Activated T-helper 1 cell treated with anti-CD3 and anti-CD28 coated beads, Interleukin-12 subunit alpha, Interleukin-12 subunit beta, Interleukin-2, Interleukin-4 antibody, amounts not matched to agents 30 ng/mL and 10 ng/mL and 1 ng/mL, durations not matched to agents 14 hours and 24 hours and 36 hours (primary cell): Measurements from ENCODE around the gene MARCKSL1. TPM values are rescaled to one million over a fixed set of nuclear protein-coding genes. Genes with fewer than 3 reads are reported as not detected.

Experiments used
- DNase-seq: peaks from one replicate; pipeline ENCODE4 v3.0.0; 2021; ENCODE audit warnings: low spot score
- H3K27ac Mint-ChIP-seq: one replicate; pipeline ENCODE4 v1.8.0; 2021; ENCODE audit warnings: mild to moderate bottlenecking, mixed read lengths
- H3K27me3 Mint-ChIP-seq: one replicate; pipeline ENCODE4 v1.8.0; 2022; ENCODE audit warnings: mild to moderate bottlenecking, moderate library complexity, mixed read lengths; ENCODE audit not compliant: insufficient read depth
- H3K36me3 Mint-ChIP-seq: one replicate; pipeline ENCODE4 v1.8.0; 2021; ENCODE audit warnings: low read depth, mixed read lengths
- H3K4me1 Mint-ChIP-seq: one replicate; pipeline ENCODE4 v1.8.0; 2021; ENCODE audit warnings: low read depth, mixed read lengths
- H3K4me3 Mint-ChIP-seq: one replicate; pipeline ENCODE4 v1.8.0; 2021; ENCODE audit warnings: mild to moderate bottlenecking, moderate library complexity, mixed read lengths
- H3K9me3 Mint-ChIP-seq: one replicate; pipeline ENCODE4 v1.8.0; 2021; ENCODE audit warnings: mixed read lengths
- intact Hi-C: fragments of 100-400 bp; cut with micrococcal nuclease; formaldehyde crosslinking; loops from one replicate; pipeline ENCODE4 v1.15.1; 2024
- total RNA-seq: library from RNA; stranded (reverse); gene quantifications from 2 replicates; pipeline ENCODE4 v1.2.3, GENCODE V29; 2022

MARCKSL1 gene
- total RNA-seq, 1 donor from 2014 or later, result 31.6 TPM

GRCh38 chr1:32349211-32349708 lies 13.2 kb upstream of the MARCKSL1 start:
- H3K27ac Mint-ChIP-seq, result no peak overlapping the region
- no peak overlapping the region for H3K4me3 Mint-ChIP-seq
- no peaks in the 10 kb centered on the region for H3K9me3 Mint-ChIP-seq
- H3K27me3 Mint-ChIP-seq, result peaks cover 11% of the 10 kb centered on the region
- H3K4me1 Mint-ChIP-seq, result peaks cover 35% of the 10 kb centered on the region
- no peaks in the 10 kb centered on the region for H3K36me3 Mint-ChIP-seq
- intact Hi-C loops, result no loop called here
- no peak for DNase-seq

GRCh38 chr1:32346532-32347157 lies 10.6 kb upstream of the MARCKSL1 start:
- H3K27ac Mint-ChIP-seq, result no peak overlapping the region
- peaks cover 15% of the 10 kb centered on the region for H3K27me3 Mint-ChIP-seq
- H3K9me3 Mint-ChIP-seq, result no peaks in the 10 kb centered on the region
- no peaks in the 10 kb centered on the region for H3K36me3 Mint-ChIP-seq
- H3K4me1 Mint-ChIP-seq, result peaks cover 35% of the 10 kb centered on the region
- H3K4me3 Mint-ChIP-seq, result no peak overlapping the region
- no peak for DNase-seq
- intact Hi-C loops, result no loop called here

- peaks cover 29% of the 10 kb centered on the region for H3K4me1 Mint-ChIP-seq
- H3K9me3 Mint-ChIP-seq, result no peaks in the 10 kb centered on the region
- no peaks in the 10 kb centered on the region for H3K36me3 Mint-ChIP-seq
- H3K27ac Mint-ChIP-seq, result no peak overlapping the region
- no peak overlapping the region for H3K4me3 Mint-ChIP-seq
- peaks cover 15% of the 10 kb centered on the region for H3K27me3 Mint-ChIP-seq
- intact Hi-C loops, result no loop called here
- no peak for DNase-seq
Observed at GRCh38 chr1:32345289-32345827, 9.3 kb upstream of the MARCKSL1 start.

GRCh38 chr1:32342704-32343103 lies 6.7 kb upstream of the MARCKSL1 start:
- H3K9me3 Mint-ChIP-seq, result no peaks in the 10 kb centered on the region

GRCh38 chr1:32341971-32342370 lies 5.9 kb upstream of the MARCKSL1 start:
- H3K36me3 Mint-ChIP-seq, result peaks cover 2% of the 10 kb centered on the region
- peaks cover 37% of the 10 kb centered on the region for H3K4me1 Mint-ChIP-seq
- no peak for DNase-seq
- H3K27ac Mint-ChIP-seq, result no peak overlapping the region
- no peak overlapping the region for H3K4me3 Mint-ChIP-seq
- H3K27me3 Mint-ChIP-seq, result peaks cover 12% of the 10 kb centered on the region
- intact Hi-C loops, result loop anchor here (1.0 kb wide), 1 partner anchor 9 kb away; no protein-coding TSS in a partner anchor
- H3K9me3 Mint-ChIP-seq, result no peaks in the 10 kb centered on the region

More at GRCh38 chr1:32342704-32343103, 6.7 kb upstream of the MARCKSL1 start:
- intact Hi-C loops, result loop anchor here (1.0 kb wide), 1 partner anchor 9 kb away; no protein-coding TSS in a partner anchor
- Mint-ChIP-seq H3K27ac (peak overlapping the region; percentile 54), H3K4me1 (peaks cover 30% of the 10 kb centered on the region), H3K4me3 (no peak overlapping the region), H3K27me3 (peaks cover 15% of the 10 kb centered on the region), H3K36me3 (peaks cover 2% of the 10 kb centered on the region)
- DNase-seq, result no peak

GRCh38 chr1:32341186-32341757 lies 5.2 kb upstream of the MARCKSL1 start:
- DNase-seq, result no peak
- no peak overlapping the region for H3K27ac Mint-ChIP-seq
- H3K27me3 Mint-ChIP-seq, result peaks cover 7% of the 10 kb centered on the region
- intact Hi-C loops, result no loop called here
- H3K4me1 Mint-ChIP-seq, result peaks cover 40% of the 10 kb centered on the region
- no peak overlapping the region for H3K4me3 Mint-ChIP-seq
- peaks cover 2% of the 10 kb centered on the region for H3K36me3 Mint-ChIP-seq
- no peaks in the 10 kb centered on the region for H3K9me3 Mint-ChIP-seq

GRCh38 chr1:32339363-32339978 lies 3.4 kb upstream of the MARCKSL1 start:
- peaks cover 4% of the 10 kb centered on the region for H3K27me3 Mint-ChIP-seq
- H3K9me3 Mint-ChIP-seq, result no peaks in the 10 kb centered on the region
- peaks cover 46% of the 10 kb centered on the region for H3K4me1 Mint-ChIP-seq
- peaks cover 2% of the 10 kb centered on the region for H3K36me3 Mint-ChIP-seq
- H3K4me3 Mint-ChIP-seq, result no peak overlapping the region
- intact Hi-C loops, result loop anchor here (10.0 kb wide), 1 partner anchor 405 kb away; the partner anchor contains the start of gene PTP4A2
- DNase-seq, result no peak
- no peak overlapping the region for H3K27ac Mint-ChIP-seq

GRCh38 chr1:32338637-32339145 lies 2.7 kb upstream of the MARCKSL1 start:
- Mint-ChIP-seq H3K9me3 (no peaks in the 10 kb centered on the region), H3K4me1 (peaks cover 54% of the 10 kb centered on the region), H3K36me3 (peaks cover 6% of the 10 kb centered on the region), H3K27me3 (peaks cover 4% of the 10 kb centered on the region), H3K4me3 (no peak overlapping the region), H3K27ac (no peak overlapping the region)
- DNase-seq, result no peak
- intact Hi-C loops, result loop anchor here (10.0 kb wide), 1 partner anchor 404 kb away; the partner anchor contains the start of gene PTP4A2

GRCh38 chr1:32337855-32338636 lies 2.0 kb upstream of the MARCKSL1 start:
- Mint-ChIP-seq H3K4me3 (no peak overlapping the region), H3K27me3 (peaks cover 4% of the 10 kb centered on the region), H3K36me3 (peaks cover 10% of the 10 kb centered on the region), H3K27ac (peak overlapping the region; percentile 6), H3K9me3 (no peaks in the 10 kb centered on the region), H3K4me1 (peaks cover 59% of the 10 kb centered on the region)
- intact Hi-C loops, result loop anchor here (1.0 to 10.0 kb wide), 7 partner anchors 13 to 403 kb away; partner anchors contain the start of genes BSDC1, HDAC1, LCK and PTP4A2
- DNase-seq, result no peak

- peak overlapping the region; percentile 68 for H3K4me3 Mint-ChIP-seq
- peaks cover 52% of the 10 kb centered on the region for H3K4me1 Mint-ChIP-seq
- no peaks in the 10 kb centered on the region for H3K9me3 Mint-ChIP-seq
- H3K27me3 Mint-ChIP-seq, result no peaks in the 10 kb centered on the region
- no peak overlapping the region for H3K27ac Mint-ChIP-seq
- peak; percentile 72 for DNase-seq
- intact Hi-C loops, result loop anchor here (1.0 to 10.0 kb wide), 7 partner anchors 14 to 402 kb away; partner anchors contain the start of genes BSDC1, HDAC1, LCK and PTP4A2
- peaks cover 10% of the 10 kb centered on the region for H3K36me3 Mint-ChIP-seq
Observed at GRCh38 chr1:32336963-32337675, 1.1 kb upstream of the MARCKSL1 start.

GRCh38 chr1:32336591-32336932 lies 529 bp upstream of the MARCKSL1 start:
- H3K9me3 Mint-ChIP-seq, result no peaks in the 10 kb centered on the region
- no peak overlapping the region for H3K27ac Mint-ChIP-seq
- intact Hi-C loops, result loop anchor here (2.0 to 10.0 kb wide), 3 partner anchors 86 to 402 kb away; partner anchors contain the start of genes LCK, PTP4A2 and TMEM39B
- peaks cover 16% of the 10 kb centered on the region for H3K36me3 Mint-ChIP-seq
- H3K4me3 Mint-ChIP-seq, result peak overlapping the region; percentile 68
- no peak for DNase-seq
- H3K27me3 Mint-ChIP-seq, result no peaks in the 10 kb centered on the region
- H3K4me1 Mint-ChIP-seq, result peaks cover 52% of the 10 kb centered on the region

GRCh38 chr1:32335535-32335789 lies 571 bp downstream of the MARCKSL1 start:
- Mint-ChIP-seq H3K9me3 (no peaks in the 10 kb centered on the region), H3K27me3 (no peaks in the 10 kb centered on the region), H3K27ac (no peak overlapping the region), H3K4me1 (peaks cover 52% of the 10 kb centered on the region), H3K4me3 (peak overlapping the region; percentile 88), H3K36me3 (peaks cover 26% of the 10 kb centered on the region)
- no peak for DNase-seq
- intact Hi-C loops, result loop anchor here (2.0 to 10.0 kb wide), 3 partner anchors 15 to 401 kb away; partner anchors contain the start of gene PTP4A2
